ENCODE measurements around the gene PIAS1. TPM values are rescaled to one million over a fixed set of nuclear protein-coding genes. Genes with fewer than 3 reads are reported as not detected.

PIAS1 gene
- total RNA-seq, 1 donor from 2014 or later, result 12.0 TPM

GRCh38 chr15:68190048-68190447 is 135.9 kb downstream of the PIAS1 start:
- no peak for DNase-seq (ENCODE audit: low read depth)
- TF ChIP-seq CTCF (conservative IDR thresholded peaks at IDR 0.05; ENCODE audit: low read depth, low read length), result no peak
- no peak overlapping the region for H3K4me3 ChIP-seq (ENCODE audit: low read depth, low read length)

- H3K4me3 ChIP-seq (ENCODE audit: low read depth, low read length), result no peak overlapping the region
- no peak for DNase-seq (ENCODE audit: low read depth)
- no peak for TF ChIP-seq CTCF (conservative IDR thresholded peaks at IDR 0.05; ENCODE audit: low read depth, low read length)
These were observed 137.4 kb downstream of the PIAS1 start for GRCh38 chr15:68191555-68191954.

- DNase-seq (ENCODE audit: low read depth), result no peak
- no peak for TF ChIP-seq CTCF (conservative IDR thresholded peaks at IDR 0.05; ENCODE audit: low read depth, low read length)
These were observed 138.0 kb downstream of the PIAS1 start for GRCh38 chr15:68192117-68192516.

GRCh38 chr15:68192804-68193486 is 138.8 kb downstream of the PIAS1 start:
- no peak overlapping the region for H3K4me3 ChIP-seq (ENCODE audit: low read depth, low read length)
- no peak for DNase-seq (ENCODE audit: low read depth)
- TF ChIP-seq CTCF (conservative IDR thresholded peaks at IDR 0.05; ENCODE audit: low read depth, low read length), result no peak

More at GRCh38 chr15:68192117-68192516, 138.0 kb downstream of the PIAS1 start:
- no peak overlapping the region for H3K4me3 ChIP-seq (ENCODE audit: low read depth, low read length)

GRCh38 chr15:68195336-68196112 is 141.4 kb downstream of the PIAS1 start:
- H3K4me3 ChIP-seq (ENCODE audit: low read depth, low read length), result no peak overlapping the region
- DNase-seq (ENCODE audit: low read depth), result no peak
- no peak for TF ChIP-seq CTCF (conservative IDR thresholded peaks at IDR 0.05; ENCODE audit: low read depth, low read length)

GRCh38 chr15:68196445-68197169 is 142.5 kb downstream of the PIAS1 start:
- H3K4me3 ChIP-seq (ENCODE audit: low read depth, low read length), result no peak overlapping the region
- no peak for DNase-seq (ENCODE audit: low read depth)
- TF ChIP-seq CTCF (conservative IDR thresholded peaks at IDR 0.05; ENCODE audit: low read depth, low read length), result no peak
